ENCODE data around the gene L3MBTL4.

The L3MBTL4 gene

GRCh38 chr18:6044773-6045172, 369.9 kb downstream of the L3MBTL4 start:
- H3K36me3 ChIP-seq (ENCODE audit: control insufficient read depth, insufficient read depth, low read length) = no peaks in the 10 kb centered on the region
- H3K9ac ChIP-seq (ENCODE audit: low read depth, low read length) = no peak overlapping the region
- H3K9me3 ChIP-seq (ENCODE audit: control insufficient read depth, insufficient read depth, low read length) = no peaks in the 10 kb centered on the region
- H3K27me3 ChIP-seq (ENCODE audit: control insufficient read depth, insufficient read depth, low read length) = no peaks in the 10 kb centered on the region
- H3K4me3 ChIP-seq (ENCODE audit: low read depth, low read length) = no peak overlapping the region
- no peaks in the 10 kb centered on the region for H3K4me1 ChIP-seq (ENCODE audit: control insufficient read depth, insufficient read depth, low read length)

- no peaks in the 10 kb centered on the region for H3K36me3 ChIP-seq (ENCODE audit: control insufficient read depth, insufficient read depth, low read length)
- H3K9me3 ChIP-seq (ENCODE audit: control insufficient read depth, insufficient read depth, low read length) = no peaks in the 10 kb centered on the region
- no peak overlapping the region for H3K4me3 ChIP-seq (ENCODE audit: low read depth, low read length)
- no peak overlapping the region for H3K9ac ChIP-seq (ENCODE audit: low read depth, low read length)
- H3K4me1 ChIP-seq (ENCODE audit: control insufficient read depth, insufficient read depth, low read length) = no peaks in the 10 kb centered on the region
- H3K27me3 ChIP-seq (ENCODE audit: control insufficient read depth, insufficient read depth, low read length) = no peaks in the 10 kb centered on the region
Observed at GRCh38 chr18:6044319-6044718, 370.4 kb downstream of the L3MBTL4 start.

GRCh38 chr18:6039055-6039454, 375.7 kb downstream of the L3MBTL4 start:
- H3K9me3 ChIP-seq (ENCODE audit: control insufficient read depth, insufficient read depth, low read length) = no peaks in the 10 kb centered on the region

GRCh38 chr18:6031442-6031841, 383.3 kb downstream of the L3MBTL4 start:
- Histone ChIP-seq H3K27me3 (ENCODE audit: control insufficient read depth, insufficient read depth, low read length) (no peaks in the 10 kb centered on the region), H3K9ac (ENCODE audit: low read depth, low read length) (no peak overlapping the region), H3K4me3 (ENCODE audit: low read depth, low read length) (no peak overlapping the region), H3K36me3 (ENCODE audit: control insufficient read depth, insufficient read depth, low read length) (no peaks in the 10 kb centered on the region), H3K9me3 (ENCODE audit: control insufficient read depth, insufficient read depth, low read length) (no peaks in the 10 kb centered on the region), H3K4me1 (ENCODE audit: control insufficient read depth, insufficient read depth, low read length) (no peaks in the 10 kb centered on the region)

More at GRCh38 chr18:6039055-6039454, 375.7 kb downstream of the L3MBTL4 start:
- no peaks in the 10 kb centered on the region for H3K27me3 ChIP-seq (ENCODE audit: control insufficient read depth, insufficient read depth, low read length)
- H3K36me3 ChIP-seq (ENCODE audit: control insufficient read depth, insufficient read depth, low read length) = no peaks in the 10 kb centered on the region
- H3K4me1 ChIP-seq (ENCODE audit: control insufficient read depth, insufficient read depth, low read length) = no peaks in the 10 kb centered on the region
- no peak overlapping the region for H3K9ac ChIP-seq (ENCODE audit: low read depth, low read length)
- H3K4me3 ChIP-seq (ENCODE audit: low read depth, low read length) = no peak overlapping the region

- Histone ChIP-seq H3K27me3 (ENCODE audit: control insufficient read depth, insufficient read depth, low read length) (no peaks in the 10 kb centered on the region), H3K4me3 (ENCODE audit: low read depth, low read length) (no peak overlapping the region), H3K9ac (ENCODE audit: low read depth, low read length) (no peak overlapping the region), H3K9me3 (ENCODE audit: control insufficient read depth, insufficient read depth, low read length) (no peaks in the 10 kb centered on the region), H3K36me3 (ENCODE audit: control insufficient read depth, insufficient read depth, low read length) (no peaks in the 10 kb centered on the region), H3K4me1 (ENCODE audit: control insufficient read depth, insufficient read depth, low read length) (no peaks in the 10 kb centered on the region)
Observed at GRCh38 chr18:6031002-6031401, 383.7 kb downstream of the L3MBTL4 start.

GRCh38 chr18:6024745-6025248, 389.9 kb downstream of the L3MBTL4 start:
- Histone ChIP-seq H3K27me3 (ENCODE audit: control insufficient read depth, insufficient read depth, low read length) (no peaks in the 10 kb centered on the region), H3K4me3 (ENCODE audit: low read depth, low read length) (no peak overlapping the region), H3K9ac (ENCODE audit: low read depth, low read length) (no peak overlapping the region), H3K36me3 (ENCODE audit: control insufficient read depth, insufficient read depth, low read length) (no peaks in the 10 kb centered on the region), H3K4me1 (ENCODE audit: control insufficient read depth, insufficient read depth, low read length) (no peaks in the 10 kb centered on the region), H3K9me3 (ENCODE audit: control insufficient read depth, insufficient read depth, low read length) (no peaks in the 10 kb centered on the region)

- H3K36me3 ChIP-seq (ENCODE audit: control insufficient read depth, insufficient read depth, low read length) = no peaks in the 10 kb centered on the region
Observed at GRCh38 chr18:6023551-6023950, 391.2 kb downstream of the L3MBTL4 start.

GRCh38 chr18:6022845-6023244, 391.9 kb downstream of the L3MBTL4 start:
- H3K4me3 ChIP-seq (ENCODE audit: low read depth, low read length) = no peak overlapping the region
- no peaks in the 10 kb centered on the region for H3K4me1 ChIP-seq (ENCODE audit: control insufficient read depth, insufficient read depth, low read length)
- H3K9me3 ChIP-seq (ENCODE audit: control insufficient read depth, insufficient read depth, low read length) = no peaks in the 10 kb centered on the region
- no peaks in the 10 kb centered on the region for H3K36me3 ChIP-seq (ENCODE audit: control insufficient read depth, insufficient read depth, low read length)
- H3K9ac ChIP-seq (ENCODE audit: low read depth, low read length) = no peak overlapping the region
- H3K27me3 ChIP-seq (ENCODE audit: control insufficient read depth, insufficient read depth, low read length) = no peaks in the 10 kb centered on the region

More at GRCh38 chr18:6023551-6023950, 391.2 kb downstream of the L3MBTL4 start:
- Histone ChIP-seq H3K27me3 (ENCODE audit: control insufficient read depth, insufficient read depth, low read length) (no peaks in the 10 kb centered on the region), H3K4me3 (ENCODE audit: low read depth, low read length) (no peak overlapping the region), H3K4me1 (ENCODE audit: control insufficient read depth, insufficient read depth, low read length) (no peaks in the 10 kb centered on the region), H3K9ac (ENCODE audit: low read depth, low read length) (no peak overlapping the region), H3K9me3 (ENCODE audit: control insufficient read depth, insufficient read depth, low read length) (no peaks in the 10 kb centered on the region)

- Histone ChIP-seq H3K27me3 (ENCODE audit: control insufficient read depth, insufficient read depth, low read length) (no peaks in the 10 kb centered on the region), H3K4me3 (ENCODE audit: low read depth, low read length) (no peak overlapping the region), H3K4me1 (ENCODE audit: control insufficient read depth, insufficient read depth, low read length) (no peaks in the 10 kb centered on the region), H3K9ac (ENCODE audit: low read depth, low read length) (no peak overlapping the region), H3K36me3 (ENCODE audit: control insufficient read depth, insufficient read depth, low read length) (no peaks in the 10 kb centered on the region), H3K9me3 (ENCODE audit: control insufficient read depth, insufficient read depth, low read length) (no peaks in the 10 kb centered on the region)
Observed at GRCh38 chr18:6022074-6022444, 392.7 kb downstream of the L3MBTL4 start.

GRCh38 chr18:6021306-6022073, 393.2 kb downstream of the L3MBTL4 start:
- Histone ChIP-seq H3K9me3 (ENCODE audit: control insufficient read depth, insufficient read depth, low read length) (no peaks in the 10 kb centered on the region), H3K4me3 (ENCODE audit: low read depth, low read length) (no peak overlapping the region), H3K36me3 (ENCODE audit: control insufficient read depth, insufficient read depth, low read length) (no peaks in the 10 kb centered on the region), H3K27me3 (ENCODE audit: control insufficient read depth, insufficient read depth, low read length) (no peaks in the 10 kb centered on the region), H3K4me1 (ENCODE audit: control insufficient read depth, insufficient read depth, low read length) (no peaks in the 10 kb centered on the region), H3K9ac (ENCODE audit: low read depth, low read length) (no peak overlapping the region)

GRCh38 chr18:6018671-6019070, 396.0 kb downstream of the L3MBTL4 start:
- H3K4me3 ChIP-seq (ENCODE audit: low read depth, low read length) = no peak overlapping the region
- H3K4me1 ChIP-seq (ENCODE audit: control insufficient read depth, insufficient read depth, low read length) = no peaks in the 10 kb centered on the region
- no peaks in the 10 kb centered on the region for H3K9me3 ChIP-seq (ENCODE audit: control insufficient read depth, insufficient read depth, low read length)
- no peaks in the 10 kb centered on the region for H3K27me3 ChIP-seq (ENCODE audit: control insufficient read depth, insufficient read depth, low read length)
- no peaks in the 10 kb centered on the region for H3K36me3 ChIP-seq (ENCODE audit: control insufficient read depth, insufficient read depth, low read length)
- no peak overlapping the region for H3K9ac ChIP-seq (ENCODE audit: low read depth, low read length)

GRCh38 chr18:6017171-6017570, 397.5 kb downstream of the L3MBTL4 start:
- H3K9ac ChIP-seq (ENCODE audit: low read depth, low read length) = no peak overlapping the region
- H3K9me3 ChIP-seq (ENCODE audit: control insufficient read depth, insufficient read depth, low read length) = no peaks in the 10 kb centered on the region
- H3K4me3 ChIP-seq (ENCODE audit: low read depth, low read length) = no peak overlapping the region
- H3K36me3 ChIP-seq (ENCODE audit: control insufficient read depth, insufficient read depth, low read length) = no peaks in the 10 kb centered on the region
- no peaks in the 10 kb centered on the region for H3K4me1 ChIP-seq (ENCODE audit: control insufficient read depth, insufficient read depth, low read length)
- H3K27me3 ChIP-seq (ENCODE audit: control insufficient read depth, insufficient read depth, low read length) = no peaks in the 10 kb centered on the region
